ENCODE results near the gene NUMBL.

DNA sequence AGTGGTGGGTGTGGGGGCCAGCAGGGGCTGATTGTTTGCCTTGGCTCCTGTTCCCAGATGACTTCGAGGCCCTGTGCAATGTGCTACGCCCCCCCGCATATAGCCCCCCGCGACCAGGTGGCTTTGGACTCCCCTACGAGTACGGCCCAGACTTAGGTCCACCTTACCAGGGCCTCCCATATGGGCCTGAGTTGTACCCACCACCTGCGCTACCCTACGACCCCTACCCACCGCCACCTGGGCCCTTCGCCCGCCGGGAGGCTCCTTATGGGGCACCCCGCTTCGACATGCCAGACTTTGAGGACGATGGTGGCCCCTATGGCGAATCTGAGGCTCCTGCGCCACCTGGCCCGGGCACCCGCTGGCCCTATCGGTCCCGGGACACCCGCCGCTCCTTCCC is 63.5 kb downstream of the NUMBL start:
- no peak for TF ChIP-seq CTCF (IDR thresholded peaks at IDR 0.05)
- no peak for TF ChIP-seq POLR2A (IDR thresholded peaks at IDR 0.05; ENCODE audit: low read depth)
- TF ChIP-seq EP300 (IDR thresholded peaks at IDR 0.05): no peak
- no peak for TF ChIP-seq POLR2AphosphoS5 (IDR thresholded peaks at IDR 0.05)

Measured in esophagus muscularis mucosa (tissue), 4 donors.